ENCODE measurements around the gene PHC2. TPM values are rescaled to one million over a fixed set of nuclear protein-coding genes. Genes with fewer than 3 reads are reported as not detected.

Gene PHC2
- total RNA-seq, 1 donor: 75.6 TPM

- no peak for TF ChIP-seq CTCF (IDR thresholded peaks at IDR 0.05; ENCODE audit: insufficient read depth, low read depth, low read length)
- no peak overlapping the region for H3K4me3 ChIP-seq (ENCODE audit: low read depth, low read length)
- DNase-seq (ENCODE audit: low read depth): peak; percentile 40
These were observed 6.3 kb downstream of the PHC2 start for GRCh38 chr1:33424610-33425009.

- DNase-seq (ENCODE audit: low read depth): peak; percentile 64
- TF ChIP-seq CTCF (IDR thresholded peaks at IDR 0.05; ENCODE audit: insufficient read depth, low read depth, low read length): no peak
These were observed 6.7 kb downstream of the PHC2 start for GRCh38 chr1:33424205-33424604.

DNA sequence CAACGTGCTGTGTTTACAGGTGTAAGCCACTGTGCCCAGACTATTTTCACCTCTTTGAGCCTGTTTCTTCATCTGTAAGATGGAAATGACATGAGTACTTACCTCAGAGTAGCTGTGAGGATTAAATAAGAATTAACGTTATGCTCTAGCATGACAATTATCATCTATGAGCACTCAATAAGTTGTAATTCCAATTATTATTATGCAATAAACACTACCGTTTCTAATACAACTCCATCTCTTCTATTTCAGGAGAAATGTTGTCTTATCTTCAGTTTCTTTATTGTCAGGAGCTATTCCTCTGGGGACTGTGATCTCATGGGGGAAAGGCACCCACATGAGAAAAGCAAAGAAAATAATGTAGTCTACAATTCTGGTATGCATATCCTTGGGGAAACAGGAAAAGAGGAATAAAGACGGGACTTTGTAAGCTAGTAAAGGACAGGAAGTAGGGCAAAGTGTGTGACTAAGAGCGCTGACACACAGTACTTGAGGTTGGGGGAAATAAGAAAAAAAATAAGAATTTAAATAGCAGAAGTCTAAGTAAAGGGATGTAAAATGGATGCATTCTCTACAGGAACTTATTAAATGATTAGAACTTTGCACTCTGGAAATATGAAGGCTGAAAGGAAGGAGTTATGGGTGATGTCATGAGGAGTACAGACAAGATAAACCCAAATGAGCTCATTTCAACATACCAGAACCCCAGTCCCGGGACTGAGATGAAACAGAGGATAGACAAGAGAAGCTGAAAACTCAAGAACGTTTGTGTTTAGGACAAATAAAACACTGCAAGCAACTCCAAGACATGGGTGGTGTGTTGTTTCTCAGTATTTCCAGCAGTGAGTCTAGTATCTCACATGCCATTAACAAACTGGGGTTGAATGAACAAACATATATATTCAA lies 9.8 kb downstream of the PHC2 start:
- H3K4me3 ChIP-seq (ENCODE audit: low read depth, low read length): no peak overlapping the region
- DNase-seq (ENCODE audit: low read depth): peak; percentile 65
- no peak for TF ChIP-seq CTCF (IDR thresholded peaks at IDR 0.05; ENCODE audit: insufficient read depth, low read depth, low read length)

More at GRCh38 chr1:33424205-33424604, 6.7 kb downstream of the PHC2 start:
- no peak overlapping the region for H3K4me3 ChIP-seq (ENCODE audit: low read depth, low read length)

- no peak overlapping the region for H3K4me3 ChIP-seq (ENCODE audit: low read depth, low read length)
- TF ChIP-seq CTCF (IDR thresholded peaks at IDR 0.05; ENCODE audit: insufficient read depth, low read depth, low read length): no peak
- no peak for DNase-seq (ENCODE audit: low read depth)
These were observed 12.1 kb downstream of the PHC2 start for GRCh38 chr1:33418811-33419210.

GRCh38 chr1:33414879-33415278 lies 16.0 kb downstream of the PHC2 start:
- no peak for TF ChIP-seq CTCF (IDR thresholded peaks at IDR 0.05; ENCODE audit: insufficient read depth, low read depth, low read length)
- no peak for DNase-seq (ENCODE audit: low read depth)

GRCh38 chr1:33410091-33410701 lies 20.7 kb downstream of the PHC2 start:
- no peak for TF ChIP-seq CTCF (IDR thresholded peaks at IDR 0.05; ENCODE audit: insufficient read depth, low read depth, low read length)
- no peak overlapping the region for H3K4me3 ChIP-seq (ENCODE audit: low read depth, low read length)
- DNase-seq (ENCODE audit: low read depth): peak; percentile 44

More at GRCh38 chr1:33414879-33415278, 16.0 kb downstream of the PHC2 start:
- no peak overlapping the region for H3K4me3 ChIP-seq (ENCODE audit: low read depth, low read length)

Data from fibroblast of villous mesenchyme (primary cell).